Measurements from ENCODE around the gene PAGE2. TPM values are rescaled to one million over a fixed set of nuclear protein-coding genes. Genes with fewer than 3 reads are reported as not detected.

Gene PAGE2
- total and polyA plus RNA-seq, 12 donors = not detected

DNA sequence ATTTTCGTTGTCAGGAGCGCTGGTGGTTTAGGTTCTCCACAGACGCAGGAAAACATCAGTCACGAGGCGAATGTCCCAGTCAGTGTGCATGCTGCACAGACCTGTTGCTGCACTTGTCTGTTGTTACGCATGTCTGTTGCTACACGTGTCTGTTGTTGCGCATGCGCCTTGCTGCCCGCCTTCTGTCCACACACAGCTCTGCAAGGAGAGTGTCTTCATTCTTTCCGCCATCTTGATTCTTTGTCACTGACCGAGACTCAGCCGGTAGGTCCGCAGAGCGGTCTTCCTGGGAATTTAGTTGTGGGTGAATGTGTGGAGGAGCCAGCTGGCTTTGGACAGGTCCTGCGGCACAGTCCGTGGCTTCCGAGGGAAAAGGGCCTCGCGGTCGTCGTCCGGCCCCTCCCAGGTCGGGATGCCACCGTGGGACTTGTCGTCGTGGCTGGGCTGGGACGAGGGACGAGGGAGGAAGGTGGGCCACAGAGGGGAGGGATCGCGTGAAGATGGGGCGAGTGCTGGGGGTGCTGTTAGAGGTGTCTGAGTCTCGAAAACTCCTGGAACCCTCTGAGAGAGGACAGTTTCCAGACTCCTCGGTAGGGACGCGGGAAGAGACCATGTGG, 13.9 kb upstream of the PAGE2 start, which contains the start of gene PAGE2B:
TSS of gene PAGE2B (plus strand) at position 180 of the 617 bp plus-strand sequence. CDS start 1,012 bp downstream, outside the sequence.
- H3K27me3 ChIP-seq = no peaks in the 10 kb centered on the region

DNA sequence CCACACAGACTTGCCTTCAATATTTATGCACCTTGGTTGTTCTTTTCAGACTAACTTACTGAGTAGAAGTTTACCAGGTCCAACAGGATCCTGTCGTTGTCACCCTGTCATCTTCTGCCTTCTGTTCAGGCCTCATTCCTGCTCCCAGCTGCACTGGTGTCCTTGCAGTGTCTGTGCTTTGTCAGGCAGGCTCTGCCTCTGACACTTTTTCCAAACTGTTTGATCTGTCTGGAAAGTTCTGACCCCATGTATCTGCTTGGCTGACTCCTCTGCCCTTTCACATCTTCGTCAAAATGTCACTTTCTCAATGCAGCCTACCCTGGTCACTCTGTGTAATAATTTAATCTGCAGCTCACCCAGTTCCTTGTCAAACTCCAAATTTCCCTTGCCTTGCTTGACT, 9.9 kb downstream of the PAGE2 start:
- ATAC-seq = peak in 1 of 8 donors; percentile 35
- WGBS, 2 donors = 6 to 19% methylated on average over 2 of the region's 2 CpGs

More for the DNA sequence above, 13.9 kb upstream of the PAGE2 start, which contains the start of gene PAGE2B:
- H3K9me3 ChIP-seq = no peaks in the 10 kb centered on the region
- TF ChIP-seq, protein P1, sequence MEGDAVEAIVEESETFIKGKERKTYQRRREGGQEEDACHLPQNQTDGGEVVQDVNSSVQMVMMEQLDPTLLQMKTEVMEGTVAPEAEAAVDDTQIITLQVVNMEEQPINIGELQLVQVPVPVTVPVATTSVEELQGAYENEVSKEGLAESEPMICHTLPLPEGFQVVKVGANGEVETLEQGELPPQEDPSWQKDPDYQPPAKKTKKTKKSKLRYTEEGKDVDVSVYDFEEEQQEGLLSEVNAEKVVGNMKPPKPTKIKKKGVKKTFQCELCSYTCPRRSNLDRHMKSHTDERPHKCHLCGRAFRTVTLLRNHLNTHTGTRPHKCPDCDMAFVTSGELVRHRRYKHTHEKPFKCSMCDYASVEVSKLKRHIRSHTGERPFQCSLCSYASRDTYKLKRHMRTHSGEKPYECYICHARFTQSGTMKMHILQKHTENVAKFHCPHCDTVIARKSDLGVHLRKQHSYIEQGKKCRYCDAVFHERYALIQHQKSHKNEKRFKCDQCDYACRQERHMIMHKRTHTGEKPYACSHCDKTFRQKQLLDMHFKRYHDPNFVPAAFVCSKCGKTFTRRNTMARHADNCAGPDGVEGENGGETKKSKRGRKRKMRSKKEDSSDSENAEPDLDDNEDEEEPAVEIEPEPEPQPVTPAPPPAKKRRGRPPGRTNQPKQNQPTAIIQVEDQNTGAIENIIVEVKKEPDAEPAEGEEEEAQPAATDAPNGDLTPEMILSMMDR (IDR thresholded peaks at IDR 0.05) = no peak
- no peak for ATAC-seq
- H3K4me1 ChIP-seq = no peaks in the 10 kb centered on the region
- DNase-seq = no peak
- H3K4me3 ChIP-seq = no peak within 1 kb of the TSS
- 94% methylated on average over 35 to 36 of the region's 36 CpGs for WGBS, 2 donors
- H3K36me3 ChIP-seq = no peaks in the 10 kb centered on the region
- no peak within 1 kb of the TSS for H3K27ac ChIP-seq
- intact Hi-C loops (cut with DNase I) = no loop called here

DNA sequence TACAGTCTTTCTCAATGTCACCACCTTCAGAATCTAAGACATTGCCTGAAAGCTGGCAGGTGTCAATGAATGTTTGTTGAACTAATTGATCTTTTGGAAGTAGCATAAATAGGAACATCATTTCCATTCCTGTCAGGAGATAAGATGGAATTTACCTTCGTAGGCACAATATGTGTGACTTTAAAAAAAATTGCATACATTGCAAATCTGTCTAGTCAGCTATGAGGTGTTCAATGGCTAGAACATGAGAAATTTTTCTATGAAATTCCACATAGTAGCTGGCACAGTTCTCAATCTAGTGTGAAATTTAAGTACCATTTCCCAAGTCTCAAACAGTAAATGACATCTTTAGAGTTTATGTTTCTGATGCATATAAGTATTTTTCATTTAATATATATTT, 10.3 kb downstream of the PAGE2 start:
- H3K4me3 ChIP-seq = no peak overlapping the region
- DNase-seq = no peak
- peaks cover 0 to 54% (median 0%) of the 10 kb centered on the region in 7 donors for H3K27me3 ChIP-seq
- no peak overlapping the region for H3K27ac ChIP-seq
- intact Hi-C loops (cut with DNase I) = no loop called here
- H3K4me1 ChIP-seq = no peaks in the 10 kb centered on the region
- WGBS, 2 donors = 36 to 47% methylated on average over 1 of the region's 1 CpG
- TF ChIP-seq, protein P1 (IDR thresholded peaks at IDR 0.05) = no peak
- no peaks in the 10 kb centered on the region for H3K9me3 ChIP-seq
- H3K36me3 ChIP-seq = no peaks in the 10 kb centered on the region
- no peak for ATAC-seq

More for the DNA sequence above, 9.9 kb downstream of the PAGE2 start:
- DNase-seq = no peak
- Histone ChIP-seq H3K4me3 (no peak overlapping the region), H3K27me3 (peaks cover 0 to 54% (median 0%) of the 10 kb centered on the region in 7 donors), H3K36me3 (no peaks in the 10 kb centered on the region), H3K9me3 (no peaks in the 10 kb centered on the region), H3K4me1 (no peaks in the 10 kb centered on the region), H3K27ac (no peak overlapping the region)
- TF ChIP-seq, protein P1 (IDR thresholded peaks at IDR 0.05) = no peak
- intact Hi-C loops (cut with DNase I) = no loop called here

DNA sequence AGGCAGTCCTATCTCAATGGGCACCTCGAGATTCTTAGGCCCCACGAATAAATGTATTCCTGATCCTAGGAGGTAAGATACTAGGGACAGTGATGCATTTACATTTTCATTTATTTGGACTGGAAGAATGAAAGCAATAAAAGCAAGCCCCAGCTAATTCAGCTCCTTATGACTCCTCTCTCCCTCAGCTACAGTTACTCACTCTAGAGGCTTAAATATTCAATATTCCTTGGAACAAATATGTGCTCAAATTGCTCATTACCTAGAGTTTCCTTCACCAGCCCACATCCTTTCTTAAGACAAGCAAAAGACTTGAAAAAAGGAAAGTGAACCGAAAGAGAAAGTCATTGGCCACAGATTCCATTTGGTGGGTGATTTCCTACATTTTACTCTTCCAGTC, 13.9 kb downstream of the PAGE2 start:
- intact Hi-C loops (cut with DNase I) = no loop called here
- Histone ChIP-seq H3K36me3 (no peaks in the 10 kb centered on the region), H3K27ac (no peak overlapping the region), H3K4me1 (no peaks in the 10 kb centered on the region), H3K4me3 (no peak overlapping the region), H3K9me3 (no peaks in the 10 kb centered on the region), H3K27me3 (peaks cover 0 to 28% (median 0%) of the 10 kb centered on the region in 7 donors)
- ATAC-seq (no peak), DNase-seq (no peak)
- 76 to 79% methylated on average over 3 of the region's 3 CpGs for WGBS, 2 donors
- TF ChIP-seq, protein P1 (IDR thresholded peaks at IDR 0.05) = no peak
